GM18873 (cell line): ENCODE measurements around the gene ANKRD60.

Experiments used
- ATAC-seq: cut with Tn5 transposase; IDR thresholded peaks from one replicate; pipeline ENCODE4 v1.9.1; 2021; ENCODE audit warnings: mild to moderate bottlenecking, moderate library complexity, moderate number of reproducible peaks; ENCODE audit not compliant: unreplicated experiment, low FRiP score

ANKRD60 gene

DNA sequence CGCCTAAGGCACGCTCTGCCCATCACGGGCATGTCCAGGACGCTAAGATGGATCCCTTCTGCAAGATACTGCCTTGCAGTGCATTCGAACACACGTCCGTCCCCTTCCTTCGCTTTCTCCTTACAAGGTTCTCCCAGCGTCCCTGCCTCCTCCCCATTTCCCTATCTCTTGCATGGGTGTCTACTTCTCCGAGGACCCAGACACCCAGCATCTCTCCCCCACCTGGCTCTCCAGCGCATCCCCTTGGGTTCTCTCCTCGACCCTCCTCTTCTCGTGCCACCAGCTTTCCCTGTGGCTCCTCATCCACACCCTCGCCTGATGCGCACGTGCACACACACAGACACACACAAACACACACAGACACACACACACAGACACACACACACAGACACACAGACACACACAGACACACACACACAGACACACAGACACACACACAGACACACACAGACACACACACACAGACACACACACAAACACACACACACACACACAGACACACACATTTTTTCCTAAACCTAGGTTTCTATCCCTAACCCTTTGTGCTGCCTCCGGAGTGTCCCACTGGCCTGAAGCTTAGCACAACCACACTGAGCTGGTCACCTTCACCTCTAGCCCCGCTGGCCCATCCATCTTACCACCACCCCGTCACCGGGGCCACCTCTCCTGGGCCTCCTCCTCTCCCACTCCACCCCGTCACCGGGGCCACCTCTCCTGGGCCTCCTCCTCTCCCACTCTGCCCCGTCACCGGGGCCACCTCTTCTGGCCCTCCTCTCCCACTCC lies 31.9 kb downstream of the ANKRD60 start:
- no peak for ATAC-seq

GRCh38 chr20:58195047-58195446 lies 33.4 kb downstream of the ANKRD60 start:
- no peak for ATAC-seq

GRCh38 chr20:58194175-58194791 lies 34.2 kb downstream of the ANKRD60 start:
- no peak for ATAC-seq

- no peak for ATAC-seq
These were observed 35.9 kb downstream of the ANKRD60 start for GRCh38 chr20:58192567-58192966.

GRCh38 chr20:58192065-58192464 lies 36.4 kb downstream of the ANKRD60 start:
- ATAC-seq: no peak

- no peak for ATAC-seq
These were observed 39.9 kb downstream of the ANKRD60 start for GRCh38 chr20:58188527-58188926.

GRCh38 chr20:58184984-58185383 lies 43.5 kb downstream of the ANKRD60 start:
- no peak for ATAC-seq

- no peak for ATAC-seq
These were observed 44.4 kb downstream of the ANKRD60 start for GRCh38 chr20:58184063-58184462.

GRCh38 chr20:58182521-58183140 lies 45.8 kb downstream of the ANKRD60 start:
- no peak for ATAC-seq

DNA sequence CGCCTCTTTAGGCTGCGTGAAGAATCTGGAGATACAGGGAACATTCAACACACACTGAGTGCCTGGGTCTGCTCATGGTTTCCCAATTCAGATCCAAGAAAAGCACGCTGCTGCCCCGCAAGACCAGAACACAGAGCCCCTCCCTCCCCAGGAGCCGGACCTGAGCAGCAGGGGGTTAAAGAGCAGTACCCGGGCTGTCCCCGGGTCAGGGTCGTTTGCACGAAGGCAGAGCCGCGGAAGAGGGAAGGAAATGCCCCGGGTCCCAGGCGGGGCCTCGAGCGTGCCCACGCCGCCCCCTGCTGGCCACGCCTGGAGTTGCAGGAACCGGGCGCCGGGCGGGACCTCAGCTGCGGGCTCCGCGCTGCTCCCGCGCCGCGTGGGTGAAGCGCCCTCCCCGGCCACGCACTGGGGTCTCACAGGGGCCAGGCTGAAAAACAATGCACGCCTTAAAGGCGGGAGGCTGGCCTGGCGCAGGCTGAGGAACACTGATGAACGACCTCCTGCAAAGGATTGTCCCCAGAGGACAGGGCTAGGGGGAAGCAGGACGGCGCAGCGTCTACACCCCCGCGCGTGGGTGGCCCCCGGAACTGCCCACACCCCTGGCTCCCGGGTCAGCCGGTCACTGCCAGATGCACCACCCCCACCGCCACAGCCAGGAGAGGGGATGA lies 48.9 kb downstream of the ANKRD60 start:
- ATAC-seq: no peak

- no peak for ATAC-seq
These were observed 49.4 kb downstream of the ANKRD60 start for GRCh38 chr20:58179083-58179431.

GRCh38 chr20:58177799-58178198 lies 50.7 kb downstream of the ANKRD60 start:
- no peak for ATAC-seq

GRCh38 chr20:58175836-58176235 lies 52.6 kb downstream of the ANKRD60 start:
- no peak for ATAC-seq

DNA sequence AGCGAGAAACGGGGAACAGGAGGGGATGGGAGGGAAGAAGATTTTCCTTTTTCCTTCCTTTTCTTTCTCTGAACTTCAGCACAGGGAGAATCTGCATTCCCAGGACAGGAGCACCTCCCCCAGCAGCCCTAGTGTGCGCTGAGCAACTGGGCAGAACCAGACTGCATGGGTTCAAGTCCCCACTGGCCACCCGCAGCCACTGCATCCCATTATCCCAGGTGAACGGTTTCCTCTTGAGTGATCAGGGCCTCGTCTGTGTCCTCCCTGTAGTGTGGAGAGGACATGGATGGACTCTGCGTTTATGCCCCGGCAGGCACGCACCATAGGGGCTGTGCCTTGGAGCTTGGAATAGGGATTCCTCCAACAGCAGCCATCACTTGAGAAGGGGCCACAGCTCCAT lies 53.0 kb downstream of the ANKRD60 start:
- ATAC-seq: no peak

DNA sequence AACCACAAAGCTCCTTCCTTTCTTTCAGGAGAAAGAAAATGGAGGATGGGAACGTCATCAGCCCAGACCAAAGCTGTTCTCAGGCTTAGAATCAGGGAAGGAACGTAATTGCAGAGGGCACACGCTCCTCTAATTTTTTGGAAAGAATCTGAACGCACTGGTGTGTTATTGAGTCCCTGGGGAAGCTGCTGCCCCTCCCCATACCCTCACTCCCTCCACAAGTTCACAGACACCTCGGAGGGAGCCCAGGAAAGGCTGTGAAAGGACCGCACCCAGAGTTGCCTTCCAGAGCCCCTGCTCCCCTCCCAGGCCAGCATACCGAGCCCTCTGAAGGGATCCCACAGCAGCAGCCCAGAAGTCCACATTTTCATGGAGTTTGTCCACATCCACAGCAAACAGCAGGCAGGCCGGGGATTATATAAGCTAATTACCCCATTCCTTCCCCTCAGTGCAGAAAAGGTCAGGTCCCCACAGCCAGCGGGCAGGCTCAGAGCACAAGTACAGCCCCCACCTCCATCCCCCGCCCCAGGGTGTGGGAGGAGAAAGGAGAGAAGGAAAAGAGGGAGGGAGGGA lies 53.7 kb downstream of the ANKRD60 start:
- no peak for ATAC-seq

DNA sequence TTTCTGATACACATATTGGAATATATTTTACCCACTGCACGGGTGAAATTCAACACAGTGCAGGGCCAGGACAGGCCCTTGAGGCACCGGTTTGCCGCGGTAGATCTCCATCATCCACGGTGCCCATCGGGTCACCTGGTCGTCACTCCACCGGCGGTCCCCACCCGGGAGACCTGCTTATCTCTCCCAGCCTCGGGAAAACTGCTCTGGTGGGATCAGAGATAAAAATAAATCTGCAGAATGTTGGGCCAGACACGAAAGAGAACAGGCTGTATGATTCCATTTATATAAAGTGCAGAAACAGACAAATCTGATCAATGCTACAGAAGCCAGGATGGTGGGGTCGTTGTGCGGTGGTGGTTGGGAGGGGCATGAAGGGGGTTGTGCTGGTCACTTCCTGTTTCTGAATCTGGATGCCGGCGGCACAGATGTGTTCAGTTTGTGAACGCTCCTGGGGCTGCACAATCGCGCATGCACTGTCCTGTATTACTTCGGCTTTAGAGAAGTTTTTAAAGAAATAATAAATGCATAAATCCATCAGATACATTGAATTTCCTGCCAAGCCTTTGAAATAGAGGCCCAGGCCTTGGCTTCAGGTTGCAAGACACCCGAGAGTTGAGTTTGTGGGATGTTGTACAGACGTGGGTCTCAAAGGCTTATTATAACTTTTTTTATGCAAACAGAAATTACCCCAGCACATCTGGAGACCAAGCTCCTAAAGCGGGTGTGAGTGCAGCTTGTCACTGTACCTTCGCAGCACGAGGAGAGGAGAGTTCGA lies 54.3 kb downstream of the ANKRD60 start:
- no peak for ATAC-seq

- ATAC-seq: no peak
These were observed 55.4 kb downstream of the ANKRD60 start for GRCh38 chr20:58173091-58173490.

DNA sequence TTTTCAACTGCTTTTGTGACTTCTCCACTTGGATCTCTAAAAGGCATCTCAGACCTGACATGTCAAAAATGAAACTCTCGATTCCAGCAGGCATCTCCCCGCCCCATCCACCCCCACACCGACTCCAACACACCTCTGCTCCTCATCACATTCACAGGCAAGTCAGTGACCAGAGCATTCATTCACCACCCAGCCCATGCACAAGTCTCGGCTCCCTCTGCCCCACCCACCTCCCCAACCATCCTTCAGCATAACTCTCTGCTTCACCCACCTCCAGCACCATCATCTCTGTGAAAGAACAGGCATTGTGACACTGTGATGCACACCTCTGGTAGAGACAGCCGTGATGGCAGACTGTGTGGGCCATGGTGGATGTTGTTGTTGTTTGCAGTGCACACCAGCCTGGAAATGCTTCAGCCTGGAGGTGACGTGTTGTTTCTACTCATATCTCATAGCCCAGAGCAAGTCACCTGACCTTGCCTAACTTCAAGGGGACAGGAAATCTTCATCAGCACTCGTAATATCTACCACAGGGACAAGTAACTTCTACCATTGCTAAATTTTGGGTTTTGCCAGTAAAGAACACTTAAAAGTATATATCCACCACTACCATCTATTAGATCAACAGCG lies 56.5 kb downstream of the ANKRD60 start:
- ATAC-seq: no peak

GRCh38 chr20:58169450-58169849 lies 59.0 kb downstream of the ANKRD60 start:
- ATAC-seq: no peak

DNA sequence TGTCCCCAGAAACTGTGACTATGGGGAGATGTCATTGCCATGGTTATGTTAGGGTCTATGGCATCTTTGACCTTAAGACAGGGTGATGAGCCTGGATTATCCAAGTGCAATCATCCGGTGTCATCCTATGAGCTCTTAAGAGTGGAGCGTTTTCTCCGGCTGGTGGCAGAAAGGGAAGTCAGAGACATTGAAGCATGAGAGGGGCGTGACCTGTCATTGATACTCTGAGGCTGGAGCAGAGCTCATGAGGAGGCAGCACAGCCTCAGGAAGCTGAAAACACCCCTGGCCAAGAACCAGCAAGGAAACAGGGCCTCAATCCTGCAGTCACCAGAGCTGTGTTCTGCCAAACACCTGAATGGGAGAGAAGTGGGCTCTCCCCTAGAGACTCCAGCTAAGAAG lies 59.6 kb downstream of the ANKRD60 start:
- ATAC-seq: no peak
